ENCODE data around the gene RAB42.

RAB42 gene

GRCh38 chr1:28632560-28632959, 40.5 kb downstream of the RAB42 start:
- in situ Hi-C loops (cut with MboI; ENCODE audit: low pct_unique_long_range_greater_than_20kb, low sequenced_read_pairs, unreplicated experiment) = no loop called here
- TF ChIP-seq CTCF (IDR thresholded peaks at IDR 0.05; ENCODE audit: extremely low read depth, insufficient read depth, missing control alignments) = no peak
- no peak for DNase-seq (ENCODE audit: low spot score)

GRCh38 chr1:28640766-28641165, 48.7 kb downstream of the RAB42 start:
- DNase-seq (ENCODE audit: low spot score) = no peak
- in situ Hi-C loops (cut with MboI; ENCODE audit: low pct_unique_long_range_greater_than_20kb, low sequenced_read_pairs, unreplicated experiment) = loop anchor here (10.0 kb wide), 1 partner anchor 234 kb away; no protein-coding TSS in a partner anchor

GRCh38 chr1:28642056-28642846, 50.2 kb downstream of the RAB42 start:
- no peak for TF ChIP-seq CTCF (IDR thresholded peaks at IDR 0.05; ENCODE audit: extremely low read depth, insufficient read depth, missing control alignments)
- in situ Hi-C loops (cut with MboI; ENCODE audit: low pct_unique_long_range_greater_than_20kb, low sequenced_read_pairs, unreplicated experiment) = loop anchor here (10.0 kb wide), 1 partner anchor 233 kb away; no protein-coding TSS in a partner anchor

More at GRCh38 chr1:28640766-28641165, 48.7 kb downstream of the RAB42 start:
- peak; percentile 47 for TF ChIP-seq CTCF (IDR thresholded peaks at IDR 0.05; ENCODE audit: extremely low read depth, insufficient read depth, missing control alignments)

GRCh38 chr1:28642847-28643635, 51.0 kb downstream of the RAB42 start, which contains the start of gene TAF12:
Gene TAF12, minus strand, starts transcription at chr1:28643067. Its CDS starts 20,986 bp downstream, at chr1:28622081.
- in situ Hi-C loops (cut with MboI; ENCODE audit: low pct_unique_long_range_greater_than_20kb, low sequenced_read_pairs, unreplicated experiment) = loop anchor here (10.0 kb wide), 1 partner anchor 232 kb away; no protein-coding TSS in a partner anchor
- DNase-seq (ENCODE audit: low spot score) = peak; percentile 89
- TF ChIP-seq CTCF (IDR thresholded peaks at IDR 0.05; ENCODE audit: extremely low read depth, insufficient read depth, missing control alignments) = peak; percentile 56

More at GRCh38 chr1:28642056-28642846, 50.2 kb downstream of the RAB42 start:
- peak; percentile 40 for DNase-seq (ENCODE audit: low spot score)

- TF ChIP-seq CTCF (IDR thresholded peaks at IDR 0.05; ENCODE audit: extremely low read depth, insufficient read depth, missing control alignments) = no peak
- peak; percentile 10 for DNase-seq (ENCODE audit: low spot score)
- in situ Hi-C loops (cut with MboI; ENCODE audit: low pct_unique_long_range_greater_than_20kb, low sequenced_read_pairs, unreplicated experiment) = loop anchor here (10.0 kb wide), 1 partner anchor 230 kb away; no protein-coding TSS in a partner anchor
Measured at GRCh38 chr1:28644494-28644893, 52.4 kb downstream of the RAB42 start.

Measured in GM13977 (cell line).